Liver (tissue), 3 donors: ENCODE data around the gene OSBPL5.

Experiments
- EGR1 ChIP-seq, 2 donors: IDR thresholded peaks; 2 replicates each; pipeline ENCODE4 v1.6.1; 2016 to 2018; ENCODE audit warnings: antibody characterized with exemption in 2 of 2, low read depth in 2 of 2
- GABPA ChIP-seq, 2 donors: IDR thresholded peaks in 1 of 2; conservative IDR thresholded peaks in 1 of 2; 2 replicates each; pipeline ENCODE4 v1.6.1; 2016; ENCODE audit warnings: antibody characterized with exemption in 2 of 2, mild to moderate bottlenecking in 1 of 2, moderate library complexity in 1 of 2
- JUND ChIP-seq, 2 donors: IDR thresholded peaks; 2 replicates each; pipeline ENCODE4 v1.6.1; 2016; ENCODE audit warnings: antibody characterized with exemption in 2 of 2
- RAD21 ChIP-seq, 2 donors: IDR thresholded peaks; 2 replicates each; pipeline ENCODE4 v1.6.1; 2016; ENCODE audit warnings: antibody characterized with exemption in 2 of 2, mild to moderate bottlenecking in 2 of 2
- RXRA ChIP-seq, 2 donors: IDR thresholded peaks; 2 replicates each; pipeline ENCODE4 v1.6.1; 2017 to 2018; ENCODE audit warnings: antibody characterized with exemption in 2 of 2, mild to moderate bottlenecking in 1 of 2
- SP1 ChIP-seq: IDR thresholded peaks from 2 replicates; pipeline ENCODE4 v1.6.1; 2018; ENCODE audit warnings: antibody characterized with exemption, mild to moderate bottlenecking
- YY1 ChIP-seq: IDR thresholded peaks from 2 replicates; pipeline ENCODE4 v1.6.1; 2016; ENCODE audit warnings: antibody characterized with exemption, mild to moderate bottlenecking
- TF ChIP-seq, protein P1 (sequence below): IDR thresholded peaks from 2 replicates; pipeline ENCODE4 v1.6.1; 2016; ENCODE audit warnings: antibody characterized with exemption
- TF ChIP-seq, protein P2 (sequence below): fragments of 150-350 bp; IDR thresholded peaks from 2 replicates; pipeline ENCODE4 v1.5.1; 2017; ENCODE audit warnings: improper control_type of control experiment, low read depth, low read length; ENCODE audit not compliant: missing input control
- TF ChIP-seq, protein P3 (sequence below): IDR thresholded peaks from 2 replicates; pipeline ENCODE4 v1.6.1; 2016; ENCODE audit warnings: antibody characterized with exemption
- TF ChIP-seq, protein P4 (sequence below): IDR thresholded peaks from 2 replicates; pipeline ENCODE4 v1.6.1; 2016; ENCODE audit warnings: antibody characterized with exemption, mild to moderate bottlenecking
- TF ChIP-seq, protein P5 (sequence below): IDR thresholded peaks from 2 replicates; pipeline ENCODE4 v1.6.1; 2016; ENCODE audit warnings: antibody characterized with exemption
- donor health status: healthy.
- donor health status: healthy.

DNA sequence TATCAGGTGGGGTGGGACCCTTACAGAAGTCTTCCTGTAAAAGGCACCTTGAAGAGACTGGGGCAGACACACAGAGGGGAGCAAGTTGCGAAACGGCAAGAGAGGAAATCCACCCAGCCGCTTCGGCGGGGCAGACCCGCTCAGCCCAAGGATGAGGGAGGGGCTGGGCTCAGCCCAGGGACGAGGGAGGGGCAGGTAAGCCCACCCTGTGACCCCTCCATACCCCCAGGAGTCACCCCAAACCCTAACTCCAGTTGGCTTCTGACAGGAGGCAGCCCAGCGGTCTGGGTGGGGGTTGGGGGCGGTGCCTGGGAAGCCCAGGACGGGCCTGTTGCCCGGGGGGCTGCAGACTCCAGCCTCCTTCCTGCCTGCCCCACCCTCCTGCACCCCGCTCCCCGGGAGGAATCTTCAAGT lies 965 bp downstream of the OSBPL5 start:
- TF ChIP-seq, protein P1, sequence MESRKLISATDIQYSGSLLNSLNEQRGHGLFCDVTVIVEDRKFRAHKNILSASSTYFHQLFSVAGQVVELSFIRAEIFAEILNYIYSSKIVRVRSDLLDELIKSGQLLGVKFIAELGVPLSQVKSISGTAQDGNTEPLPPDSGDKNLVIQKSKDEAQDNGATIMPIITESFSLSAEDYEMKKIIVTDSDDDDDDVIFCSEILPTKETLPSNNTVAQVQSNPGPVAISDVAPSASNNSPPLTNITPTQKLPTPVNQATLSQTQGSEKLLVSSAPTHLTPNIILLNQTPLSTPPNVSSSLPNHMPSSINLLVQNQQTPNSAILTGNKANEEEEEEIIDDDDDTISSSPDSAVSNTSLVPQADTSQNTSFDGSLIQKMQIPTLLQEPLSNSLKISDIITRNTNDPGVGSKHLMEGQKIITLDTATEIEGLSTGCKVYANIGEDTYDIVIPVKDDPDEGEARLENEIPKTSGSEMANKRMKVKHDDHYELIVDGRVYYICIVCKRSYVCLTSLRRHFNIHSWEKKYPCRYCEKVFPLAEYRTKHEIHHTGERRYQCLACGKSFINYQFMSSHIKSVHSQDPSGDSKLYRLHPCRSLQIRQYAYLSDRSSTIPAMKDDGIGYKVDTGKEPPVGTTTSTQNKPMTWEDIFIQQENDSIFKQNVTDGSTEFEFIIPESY, result no peak
- TF ChIP-seq, protein P2, sequence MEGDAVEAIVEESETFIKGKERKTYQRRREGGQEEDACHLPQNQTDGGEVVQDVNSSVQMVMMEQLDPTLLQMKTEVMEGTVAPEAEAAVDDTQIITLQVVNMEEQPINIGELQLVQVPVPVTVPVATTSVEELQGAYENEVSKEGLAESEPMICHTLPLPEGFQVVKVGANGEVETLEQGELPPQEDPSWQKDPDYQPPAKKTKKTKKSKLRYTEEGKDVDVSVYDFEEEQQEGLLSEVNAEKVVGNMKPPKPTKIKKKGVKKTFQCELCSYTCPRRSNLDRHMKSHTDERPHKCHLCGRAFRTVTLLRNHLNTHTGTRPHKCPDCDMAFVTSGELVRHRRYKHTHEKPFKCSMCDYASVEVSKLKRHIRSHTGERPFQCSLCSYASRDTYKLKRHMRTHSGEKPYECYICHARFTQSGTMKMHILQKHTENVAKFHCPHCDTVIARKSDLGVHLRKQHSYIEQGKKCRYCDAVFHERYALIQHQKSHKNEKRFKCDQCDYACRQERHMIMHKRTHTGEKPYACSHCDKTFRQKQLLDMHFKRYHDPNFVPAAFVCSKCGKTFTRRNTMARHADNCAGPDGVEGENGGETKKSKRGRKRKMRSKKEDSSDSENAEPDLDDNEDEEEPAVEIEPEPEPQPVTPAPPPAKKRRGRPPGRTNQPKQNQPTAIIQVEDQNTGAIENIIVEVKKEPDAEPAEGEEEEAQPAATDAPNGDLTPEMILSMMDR, result no peak
- TF ChIP-seq RXRA (IDR thresholded peaks at IDR 0.05) (no peak), YY1 (no peak), RAD21 (IDR thresholded peaks at IDR 0.05) (no peak), GABPA (IDR thresholded peaks at IDR 0.05 in 1 of 2, conservative IDR thresholded peaks at IDR 0.05 in 1 of 2) (no peak), JUND (IDR thresholded peaks at IDR 0.05) (no peak), EGR1 (IDR thresholded peaks at IDR 0.05; ENCODE audit: low read depth in 2 of 2) (no peak), SP1 (no peak)
- TF ChIP-seq, protein P3, sequence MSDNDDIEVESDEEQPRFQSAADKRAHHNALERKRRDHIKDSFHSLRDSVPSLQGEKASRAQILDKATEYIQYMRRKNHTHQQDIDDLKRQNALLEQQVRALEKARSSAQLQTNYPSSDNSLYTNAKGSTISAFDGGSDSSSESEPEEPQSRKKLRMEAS, result no peak
- TF ChIP-seq, protein P4, sequence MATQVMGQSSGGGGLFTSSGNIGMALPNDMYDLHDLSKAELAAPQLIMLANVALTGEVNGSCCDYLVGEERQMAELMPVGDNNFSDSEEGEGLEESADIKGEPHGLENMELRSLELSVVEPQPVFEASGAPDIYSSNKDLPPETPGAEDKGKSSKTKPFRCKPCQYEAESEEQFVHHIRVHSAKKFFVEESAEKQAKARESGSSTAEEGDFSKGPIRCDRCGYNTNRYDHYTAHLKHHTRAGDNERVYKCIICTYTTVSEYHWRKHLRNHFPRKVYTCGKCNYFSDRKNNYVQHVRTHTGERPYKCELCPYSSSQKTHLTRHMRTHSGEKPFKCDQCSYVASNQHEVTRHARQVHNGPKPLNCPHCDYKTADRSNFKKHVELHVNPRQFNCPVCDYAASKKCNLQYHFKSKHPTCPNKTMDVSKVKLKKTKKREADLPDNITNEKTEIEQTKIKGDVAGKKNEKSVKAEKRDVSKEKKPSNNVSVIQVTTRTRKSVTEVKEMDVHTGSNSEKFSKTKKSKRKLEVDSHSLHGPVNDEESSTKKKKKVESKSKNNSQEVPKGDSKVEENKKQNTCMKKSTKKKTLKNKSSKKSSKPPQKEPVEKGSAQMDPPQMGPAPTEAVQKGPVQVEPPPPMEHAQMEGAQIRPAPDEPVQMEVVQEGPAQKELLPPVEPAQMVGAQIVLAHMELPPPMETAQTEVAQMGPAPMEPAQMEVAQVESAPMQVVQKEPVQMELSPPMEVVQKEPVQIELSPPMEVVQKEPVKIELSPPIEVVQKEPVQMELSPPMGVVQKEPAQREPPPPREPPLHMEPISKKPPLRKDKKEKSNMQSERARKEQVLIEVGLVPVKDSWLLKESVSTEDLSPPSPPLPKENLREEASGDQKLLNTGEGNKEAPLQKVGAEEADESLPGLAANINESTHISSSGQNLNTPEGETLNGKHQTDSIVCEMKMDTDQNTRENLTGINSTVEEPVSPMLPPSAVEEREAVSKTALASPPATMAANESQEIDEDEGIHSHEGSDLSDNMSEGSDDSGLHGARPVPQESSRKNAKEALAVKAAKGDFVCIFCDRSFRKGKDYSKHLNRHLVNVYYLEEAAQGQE, result no peak
- TF ChIP-seq, protein P5, sequence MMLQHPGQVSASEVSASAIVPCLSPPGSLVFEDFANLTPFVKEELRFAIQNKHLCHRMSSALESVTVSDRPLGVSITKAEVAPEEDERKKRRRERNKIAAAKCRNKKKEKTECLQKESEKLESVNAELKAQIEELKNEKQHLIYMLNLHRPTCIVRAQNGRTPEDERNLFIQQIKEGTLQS, result no peak
